ENCODE measurements around the gene ZMYND12.

Gene ZMYND12

GRCh38 chr1:42381280-42381673 is 74.5 kb downstream of the ZMYND12 start:
- no peak for TF ChIP-seq FOXP2 (optimal IDR thresholded peaks at IDR 0.05; ENCODE audit: borderline replicate concordance, extremely low read depth, extremely low read length, insufficient read depth)
- TF ChIP-seq TAF1 (IDR thresholded peaks at IDR 0.05; ENCODE audit: borderline replicate concordance, insufficient read depth, low read length), result no peak
- TF ChIP-seq SIN3A (IDR thresholded peaks at IDR 0.05; ENCODE audit: borderline replicate concordance, insufficient read depth, low read length), result no peak
- no peak for TF ChIP-seq POLR2AphosphoS5 (IDR thresholded peaks at IDR 0.05; ENCODE audit: low read depth, low read length)

DNA sequence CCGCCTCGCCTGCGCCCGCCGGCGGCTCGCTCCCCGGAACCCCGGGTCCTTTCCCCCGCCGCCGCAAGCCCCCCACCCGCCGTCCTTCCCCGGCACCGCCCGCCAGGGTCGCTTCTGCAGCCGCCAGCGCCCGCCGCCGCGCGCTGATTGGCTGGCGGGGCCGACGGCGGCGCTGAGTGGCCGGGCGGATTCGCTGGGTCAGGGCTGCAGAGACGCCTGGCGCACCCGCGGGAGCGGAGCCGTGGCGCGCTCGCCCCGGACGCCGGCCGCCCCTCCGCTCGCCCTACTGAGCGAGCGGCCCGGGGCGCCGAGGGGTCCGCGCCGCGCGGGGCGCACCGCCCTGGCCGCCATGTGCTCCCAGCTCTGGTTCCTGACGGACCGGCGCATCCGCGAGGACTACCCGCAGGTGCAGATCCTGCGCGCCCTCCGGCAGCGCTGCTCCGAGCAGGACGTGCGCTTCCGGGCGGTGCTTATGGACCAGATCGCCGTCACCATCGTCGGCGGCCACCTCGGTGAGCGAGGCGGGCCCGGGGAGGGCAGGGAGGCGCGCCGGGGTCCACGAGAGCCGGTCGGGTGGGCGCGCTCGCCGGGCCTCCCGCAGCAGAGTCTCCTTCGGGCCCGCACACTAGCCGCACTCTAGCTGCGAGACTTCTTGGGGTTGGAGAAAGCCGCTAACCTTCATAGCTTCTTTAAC is 75.1 kb downstream of the ZMYND12 start, which contains the start of gene RIMKLA:
Gene RIMKLA, plus strand, starts transcription at position 207 of the 694 bp plus-strand sequence. Its CDS starts 143 bp downstream, at position 350.
- TF ChIP-seq SIN3A (IDR thresholded peaks at IDR 0.05; ENCODE audit: borderline replicate concordance, insufficient read depth, low read length) (no peak), FOXP2 (optimal IDR thresholded peaks at IDR 0.05; ENCODE audit: borderline replicate concordance, extremely low read depth, extremely low read length, insufficient read depth) (no peak), TAF1 (IDR thresholded peaks at IDR 0.05; ENCODE audit: borderline replicate concordance, insufficient read depth, low read length) (no peak), POLR2AphosphoS5 (IDR thresholded peaks at IDR 0.05; ENCODE audit: low read depth, low read length) (no peak), REST (IDR thresholded peaks at IDR 0.05; ENCODE audit: insufficient read depth in 1 of 2, low read depth in 2 of 2, low read length in 2 of 2) (no peak)
